ENCODE results near the gene SPG11. TPM values are rescaled to one million over a fixed set of nuclear protein-coding genes. Genes with fewer than 3 reads are reported as not detected.

SPG11 gene
- total and polyA plus RNA-seq, 9 of the 15 experiments (the other 6 are each of a cell fraction or from before 2014, with no cell fraction given), result 23.3 to 71.2 (median 45.6) TPM

DNA sequence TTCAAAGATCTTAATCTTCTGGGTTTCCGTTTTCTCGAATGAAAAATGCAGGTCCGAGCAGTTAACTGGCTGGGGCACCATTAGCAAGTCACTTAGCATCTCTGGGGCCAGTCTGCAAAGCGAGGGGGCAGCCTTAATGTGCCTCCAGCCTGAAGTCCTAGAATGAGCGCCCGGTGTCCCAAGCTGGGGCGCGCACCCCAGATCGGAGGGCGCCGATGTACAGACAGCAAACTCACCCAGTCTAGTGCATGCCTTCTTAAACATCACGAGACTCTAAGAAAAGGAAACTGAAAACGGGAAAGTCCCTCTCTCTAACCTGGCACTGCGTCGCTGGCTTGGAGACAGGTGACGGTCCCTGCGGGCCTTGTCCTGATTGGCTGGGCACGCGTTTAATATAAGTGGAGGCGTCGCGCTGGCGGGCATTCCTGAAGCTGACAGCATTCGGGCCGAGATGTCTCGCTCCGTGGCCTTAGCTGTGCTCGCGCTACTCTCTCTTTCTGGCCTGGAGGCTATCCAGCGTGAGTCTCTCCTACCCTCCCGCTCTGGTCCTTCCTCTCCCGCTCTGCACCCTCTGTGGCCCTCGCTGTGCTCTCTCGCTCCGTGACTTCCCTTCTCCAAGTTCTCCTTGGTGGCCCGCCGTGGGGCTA is 47.8 kb upstream of the SPG11 start, which contains the start of the genes B2M and PATL2 (continued):
- TF ChIP-seq, protein P1, sequence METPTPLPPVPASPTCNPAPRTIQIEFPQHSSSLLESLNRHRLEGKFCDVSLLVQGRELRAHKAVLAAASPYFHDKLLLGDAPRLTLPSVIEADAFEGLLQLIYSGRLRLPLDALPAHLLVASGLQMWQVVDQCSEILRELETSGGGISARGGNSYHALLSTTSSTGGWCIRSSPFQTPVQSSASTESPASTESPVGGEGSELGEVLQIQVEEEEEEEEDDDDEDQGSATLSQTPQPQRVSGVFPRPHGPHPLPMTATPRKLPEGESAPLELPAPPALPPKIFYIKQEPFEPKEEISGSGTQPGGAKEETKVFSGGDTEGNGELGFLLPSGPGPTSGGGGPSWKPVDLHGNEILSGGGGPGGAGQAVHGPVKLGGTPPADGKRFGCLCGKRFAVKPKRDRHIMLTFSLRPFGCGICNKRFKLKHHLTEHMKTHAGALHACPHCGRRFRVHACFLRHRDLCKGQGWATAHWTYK (CRISPR knock-in tag; IDR thresholded peaks at IDR 0.05), result no peak
- peak; percentile 99 for TF ChIP-seq KDM5B (IDR thresholded peaks at IDR 0.05; ENCODE audit: insufficient replicate concordance, low read depth, low read length)
- TF ChIP-seq KAT7 (CRISPR knock-in tag; IDR thresholded peaks at IDR 0.05; ENCODE audit: borderline replicate concordance), result no peak; the same call in 1 of the 2 replicates
- TF ChIP-seq HMGN3 (IDR thresholded peaks at IDR 0.05; ENCODE audit: borderline replicate concordance, extremely low read depth, insufficient read length, low read depth, low read length), result peak; percentile 14
- no peak for TF ChIP-seq ZNF274 (IDR thresholded peaks at IDR 0.05; ENCODE audit: borderline replicate concordance, low read depth, low read length)
- no peak for TF ChIP-seq ARNT (IDR thresholded peaks at IDR 0.05)
- TF ChIP-seq, protein P2, sequence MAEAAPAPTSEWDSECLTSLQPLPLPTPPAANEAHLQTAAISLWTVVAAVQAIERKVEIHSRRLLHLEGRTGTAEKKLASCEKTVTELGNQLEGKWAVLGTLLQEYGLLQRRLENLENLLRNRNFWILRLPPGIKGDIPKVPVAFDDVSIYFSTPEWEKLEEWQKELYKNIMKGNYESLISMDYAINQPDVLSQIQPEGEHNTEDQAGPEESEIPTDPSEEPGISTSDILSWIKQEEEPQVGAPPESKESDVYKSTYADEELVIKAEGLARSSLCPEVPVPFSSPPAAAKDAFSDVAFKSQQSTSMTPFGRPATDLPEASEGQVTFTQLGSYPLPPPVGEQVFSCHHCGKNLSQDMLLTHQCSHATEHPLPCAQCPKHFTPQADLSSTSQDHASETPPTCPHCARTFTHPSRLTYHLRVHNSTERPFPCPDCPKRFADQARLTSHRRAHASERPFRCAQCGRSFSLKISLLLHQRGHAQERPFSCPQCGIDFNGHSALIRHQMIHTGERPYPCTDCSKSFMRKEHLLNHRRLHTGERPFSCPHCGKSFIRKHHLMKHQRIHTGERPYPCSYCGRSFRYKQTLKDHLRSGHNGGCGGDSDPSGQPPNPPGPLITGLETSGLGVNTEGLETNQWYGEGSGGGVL (CRISPR knock-in tag; IDR thresholded peaks at IDR 0.05), result no peak
- TF ChIP-seq ZNF212 (CRISPR knock-in tag; IDR thresholded peaks at IDR 0.05), result no peak
- peak; percentile 60 for TF ChIP-seq RBBP5 (IDR thresholded peaks at IDR 0.05; ENCODE audit: borderline replicate concordance, insufficient read depth, low read length, poor library complexity, severe bottlenecking)
- TF ChIP-seq ZNF140 (CRISPR knock-in tag; IDR thresholded peaks at IDR 0.05), result no peak
- TF ChIP-seq FOXK1 (CRISPR knock-in tag; IDR thresholded peaks at IDR 0.05; ENCODE audit: borderline replicate concordance), result 0 out of 2 replicates have a peak, but pooled peaks have one; percentile 61
- TF ChIP-seq, protein P3, sequence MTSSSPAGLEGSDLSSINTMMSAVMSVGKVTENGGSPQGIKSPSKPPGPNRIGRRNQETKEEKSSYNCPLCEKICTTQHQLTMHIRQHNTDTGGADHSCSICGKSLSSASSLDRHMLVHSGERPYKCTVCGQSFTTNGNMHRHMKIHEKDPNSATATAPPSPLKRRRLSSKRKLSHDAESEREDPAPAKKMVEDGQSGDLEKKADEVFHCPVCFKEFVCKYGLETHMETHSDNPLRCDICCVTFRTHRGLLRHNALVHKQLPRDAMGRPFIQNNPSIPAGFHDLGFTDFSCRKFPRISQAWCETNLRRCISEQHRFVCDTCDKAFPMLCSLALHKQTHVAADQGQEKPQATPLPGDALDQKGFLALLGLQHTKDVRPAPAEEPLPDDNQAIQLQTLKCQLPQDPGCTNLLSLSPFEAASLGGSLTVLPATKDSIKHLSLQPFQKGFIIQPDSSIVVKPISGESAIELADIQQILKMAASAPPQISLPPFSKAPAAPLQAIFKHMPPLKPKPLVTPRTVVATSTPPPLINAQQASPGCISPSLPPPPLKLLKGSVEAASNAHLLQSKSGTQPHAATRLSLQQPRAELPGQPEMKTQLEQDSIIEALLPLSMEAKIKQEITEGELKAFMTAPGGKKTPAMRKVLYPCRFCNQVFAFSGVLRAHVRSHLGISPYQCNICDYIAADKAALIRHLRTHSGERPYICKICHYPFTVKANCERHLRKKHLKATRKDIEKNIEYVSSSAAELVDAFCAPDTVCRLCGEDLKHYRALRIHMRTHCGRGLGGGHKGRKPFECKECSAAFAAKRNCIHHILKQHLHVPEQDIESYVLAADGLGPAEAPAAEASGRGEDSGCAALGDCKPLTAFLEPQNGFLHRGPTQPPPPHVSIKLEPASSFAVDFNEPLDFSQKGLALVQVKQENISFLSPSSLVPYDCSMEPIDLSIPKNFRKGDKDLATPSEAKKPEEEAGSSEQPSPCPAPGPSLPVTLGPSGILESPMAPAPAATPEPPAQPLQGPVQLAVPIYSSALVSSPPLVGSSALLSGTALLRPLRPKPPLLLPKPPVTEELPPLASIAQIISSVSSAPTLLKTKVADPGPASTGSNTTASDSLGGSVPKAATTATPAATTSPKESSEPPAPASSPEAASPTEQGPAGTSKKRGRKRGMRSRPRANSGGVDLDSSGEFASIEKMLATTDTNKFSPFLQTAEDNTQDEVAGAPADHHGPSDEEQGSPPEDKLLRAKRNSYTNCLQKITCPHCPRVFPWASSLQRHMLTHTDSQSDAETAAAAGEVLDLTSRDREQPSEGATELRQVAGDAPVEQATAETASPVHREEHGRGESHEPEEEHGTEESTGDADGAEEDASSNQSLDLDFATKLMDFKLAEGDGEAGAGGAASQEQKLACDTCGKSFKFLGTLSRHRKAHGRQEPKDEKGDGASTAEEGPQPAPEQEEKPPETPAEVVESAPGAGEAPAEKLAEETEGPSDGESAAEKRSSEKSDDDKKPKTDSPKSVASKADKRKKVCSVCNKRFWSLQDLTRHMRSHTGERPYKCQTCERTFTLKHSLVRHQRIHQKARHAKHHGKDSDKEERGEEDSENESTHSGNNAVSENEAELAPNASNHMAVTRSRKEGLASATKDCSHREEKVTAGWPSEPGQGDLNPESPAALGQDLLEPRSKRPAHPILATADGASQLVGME (CRISPR knock-in tag; IDR thresholded peaks at IDR 0.05), result no peak
- no peak for TF ChIP-seq HMG20B (CRISPR knock-in tag; IDR thresholded peaks at IDR 0.05)
- no peak for TF ChIP-seq RAD51 (IDR thresholded peaks at IDR 0.05; ENCODE audit: borderline replicate concordance, low read depth)
- TF ChIP-seq MYBL2 (IDR thresholded peaks at IDR 0.05; ENCODE audit: low read depth), result no peak
- TF ChIP-seq MYBL2 (CRISPR knock-in tag; IDR thresholded peaks at IDR 0.05; ENCODE audit: borderline replicate concordance), result no peak
- TF ChIP-seq JUND (IDR thresholded peaks at IDR 0.05; ENCODE audit: borderline replicate concordance, low read depth, low read length), result peak; percentile 38; the same call in 1 of the 2 replicates
- TF ChIP-seq JUND (tag; IDR thresholded peaks at IDR 0.05; ENCODE audit: borderline replicate concordance, low read depth, low read length), result peak; percentile 39; the same call in 1 of the 3 replicates
- no peak for TF ChIP-seq ZNF644 (tag; IDR thresholded peaks at IDR 0.05; ENCODE audit: low read depth)

All from K562 (cell line).